ENCODE results near the gene RAF1.
A peak's percentile ranks its signal among the peaks of the same experiment; 100 is the strongest.
"Not testable (repeated sequence)": the region's sequence is repeated elsewhere in the genome, so short reads cannot be mapped to it uniquely, and the experiment has no call there.

RAF1 gene

DNA sequence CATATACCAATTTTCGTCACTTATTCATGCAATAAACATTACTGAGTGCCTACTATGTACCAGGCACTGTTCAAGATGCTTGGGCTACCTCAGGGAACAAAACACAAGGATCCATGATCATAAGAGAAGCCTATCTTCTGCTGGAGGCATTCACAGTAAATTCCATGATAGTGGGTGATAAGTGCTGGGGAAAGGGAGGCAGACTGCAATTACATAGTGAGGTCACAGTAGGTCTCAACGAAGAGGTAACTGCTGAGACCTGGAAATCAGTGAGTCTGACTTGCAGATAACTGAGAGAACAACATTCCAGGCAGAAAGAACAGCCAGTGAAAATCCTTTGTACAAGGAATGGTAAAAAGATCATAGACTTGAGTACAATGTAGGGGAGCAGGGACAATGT lies 33.6 kb downstream of the RAF1 start:
- H3K4me3 ChIP-seq (ENCODE audit: control insufficient read depth, low read depth, low read length), result no peak overlapping the region
- TF ChIP-seq, protein P1, sequence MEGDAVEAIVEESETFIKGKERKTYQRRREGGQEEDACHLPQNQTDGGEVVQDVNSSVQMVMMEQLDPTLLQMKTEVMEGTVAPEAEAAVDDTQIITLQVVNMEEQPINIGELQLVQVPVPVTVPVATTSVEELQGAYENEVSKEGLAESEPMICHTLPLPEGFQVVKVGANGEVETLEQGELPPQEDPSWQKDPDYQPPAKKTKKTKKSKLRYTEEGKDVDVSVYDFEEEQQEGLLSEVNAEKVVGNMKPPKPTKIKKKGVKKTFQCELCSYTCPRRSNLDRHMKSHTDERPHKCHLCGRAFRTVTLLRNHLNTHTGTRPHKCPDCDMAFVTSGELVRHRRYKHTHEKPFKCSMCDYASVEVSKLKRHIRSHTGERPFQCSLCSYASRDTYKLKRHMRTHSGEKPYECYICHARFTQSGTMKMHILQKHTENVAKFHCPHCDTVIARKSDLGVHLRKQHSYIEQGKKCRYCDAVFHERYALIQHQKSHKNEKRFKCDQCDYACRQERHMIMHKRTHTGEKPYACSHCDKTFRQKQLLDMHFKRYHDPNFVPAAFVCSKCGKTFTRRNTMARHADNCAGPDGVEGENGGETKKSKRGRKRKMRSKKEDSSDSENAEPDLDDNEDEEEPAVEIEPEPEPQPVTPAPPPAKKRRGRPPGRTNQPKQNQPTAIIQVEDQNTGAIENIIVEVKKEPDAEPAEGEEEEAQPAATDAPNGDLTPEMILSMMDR (IDR thresholded peaks at IDR 0.05; ENCODE audit: control insufficient read depth, insufficient read depth, low read depth, low read length, missing control alignments), result no peak
- DNase-seq (ENCODE audit: low read depth), result no peak

DNA sequence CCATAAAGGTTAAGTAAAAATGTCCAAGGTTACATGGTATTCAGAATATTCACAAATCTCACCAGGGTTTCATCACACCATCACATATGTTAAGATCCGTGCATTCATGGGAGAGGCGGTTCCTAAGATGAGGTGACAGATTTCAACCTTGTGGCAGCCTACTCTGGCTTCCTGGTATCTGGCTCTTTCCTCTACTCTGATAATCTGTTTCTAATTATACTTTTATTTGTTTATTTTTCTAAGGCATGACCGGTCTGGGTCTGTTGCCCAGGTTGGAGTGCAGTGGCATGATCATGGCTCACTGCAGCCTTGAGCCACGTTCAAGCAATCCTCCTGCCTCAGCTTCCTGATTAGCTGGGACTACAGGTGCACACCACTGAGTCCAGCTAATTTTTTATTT lies 34.4 kb downstream of the RAF1 start:
- peak; percentile 14 for DNase-seq (ENCODE audit: low read depth)
- no peak overlapping the region for H3K4me3 ChIP-seq (ENCODE audit: control insufficient read depth, low read depth, low read length)
- TF ChIP-seq, protein P1 (IDR thresholded peaks at IDR 0.05; ENCODE audit: control insufficient read depth, insufficient read depth, low read depth, low read length, missing control alignments), result no peak

DNA sequence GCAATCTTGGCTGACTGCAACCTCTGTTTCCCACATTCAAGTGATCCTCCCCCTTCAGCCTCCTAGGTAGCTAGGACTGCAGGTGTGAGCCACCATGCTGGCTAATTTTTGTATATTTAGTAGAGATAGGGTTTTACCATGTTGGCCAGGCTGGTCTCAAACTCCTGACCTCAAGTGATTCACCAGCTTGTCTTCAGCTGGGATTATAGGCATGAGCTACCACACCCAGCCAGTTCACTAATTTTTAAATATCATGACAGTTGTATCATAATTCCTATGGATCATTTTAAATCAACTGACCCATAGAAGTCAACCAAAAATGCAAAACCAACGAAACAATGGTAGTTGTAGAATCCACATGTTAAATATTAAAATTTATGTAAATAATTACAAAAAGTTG lies 35.1 kb downstream of the RAF1 start:
- TF ChIP-seq, protein P1 (IDR thresholded peaks at IDR 0.05; ENCODE audit: control insufficient read depth, insufficient read depth, low read depth, low read length, missing control alignments), result no peak
- H3K4me3 ChIP-seq (ENCODE audit: control insufficient read depth, low read depth, low read length), result no peak overlapping the region
- no peak for DNase-seq (ENCODE audit: low read depth)

DNA sequence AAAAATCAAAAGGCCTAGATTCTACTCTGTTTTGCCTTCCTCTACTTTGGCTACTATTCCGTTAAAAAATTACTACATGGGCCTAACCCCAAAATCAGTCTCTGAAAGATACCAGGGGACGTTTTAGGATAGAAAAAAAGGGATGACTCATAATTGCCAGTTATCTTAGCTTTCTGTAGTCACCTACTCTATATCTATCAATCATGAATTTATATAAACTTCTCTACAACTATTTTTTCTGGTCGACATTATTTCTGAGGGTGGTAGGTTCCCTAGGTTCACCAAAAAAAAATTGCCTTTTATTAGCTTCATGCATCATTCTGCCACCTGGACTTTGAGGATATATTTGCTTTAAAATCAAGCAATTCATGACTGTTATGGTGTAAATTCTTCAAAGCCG lies 36.5 kb downstream of the RAF1 start:
- TF ChIP-seq, protein P1 (IDR thresholded peaks at IDR 0.05; ENCODE audit: control insufficient read depth, insufficient read depth, low read depth, low read length, missing control alignments), result no peak
- H3K4me3 ChIP-seq (ENCODE audit: control insufficient read depth, low read depth, low read length), result no peak overlapping the region
- DNase-seq (ENCODE audit: low read depth), result no peak

DNA sequence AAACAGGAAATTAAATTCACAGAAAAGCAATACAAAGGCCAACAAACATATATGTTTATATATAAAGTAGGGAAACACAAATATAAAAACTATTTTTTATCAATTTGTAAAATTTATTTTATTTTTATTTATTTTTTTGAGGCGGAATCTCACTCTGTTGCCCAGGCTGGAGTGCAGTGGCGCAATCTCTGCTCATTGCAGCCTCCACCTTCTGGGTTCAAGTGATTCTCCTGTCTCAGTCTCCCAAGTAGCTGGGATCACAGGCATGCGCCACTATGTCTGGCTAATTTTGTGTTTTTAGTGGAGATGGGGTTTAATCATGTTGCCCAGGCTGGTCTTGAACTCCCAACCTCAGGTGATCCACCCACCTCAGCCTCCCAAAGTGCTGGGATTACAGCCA lies 39.0 kb downstream of the RAF1 start:
- not testable (repeated sequence) for DNase-seq (ENCODE audit: low read depth); H3K4me3 ChIP-seq (ENCODE audit: control insufficient read depth, low read depth, low read length)

DNA sequence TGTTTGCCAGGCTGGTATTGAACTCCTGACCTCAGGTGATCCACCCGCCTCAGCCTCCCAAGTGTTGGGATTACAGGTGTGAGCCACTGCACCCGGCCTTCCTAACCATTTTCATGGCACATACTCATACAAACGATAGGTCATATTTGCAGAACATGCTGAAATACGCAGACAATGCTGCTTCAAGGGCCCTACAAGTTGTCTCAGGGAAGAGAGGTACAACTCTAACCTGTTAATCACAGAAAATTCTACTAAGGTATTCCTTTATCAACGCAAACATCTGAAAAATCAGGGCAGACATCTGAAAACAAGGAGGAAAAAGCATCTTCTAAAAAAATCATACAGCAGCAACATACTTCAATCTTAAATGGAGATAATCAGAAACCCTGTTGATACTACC lies 39.9 kb downstream of the RAF1 start:
- H3K4me3 ChIP-seq (ENCODE audit: control insufficient read depth, low read depth, low read length), result no peak overlapping the region
- TF ChIP-seq, protein P1 (IDR thresholded peaks at IDR 0.05; ENCODE audit: control insufficient read depth, insufficient read depth, low read depth, low read length, missing control alignments), result no peak
- no peak for DNase-seq (ENCODE audit: low read depth)

DNA sequence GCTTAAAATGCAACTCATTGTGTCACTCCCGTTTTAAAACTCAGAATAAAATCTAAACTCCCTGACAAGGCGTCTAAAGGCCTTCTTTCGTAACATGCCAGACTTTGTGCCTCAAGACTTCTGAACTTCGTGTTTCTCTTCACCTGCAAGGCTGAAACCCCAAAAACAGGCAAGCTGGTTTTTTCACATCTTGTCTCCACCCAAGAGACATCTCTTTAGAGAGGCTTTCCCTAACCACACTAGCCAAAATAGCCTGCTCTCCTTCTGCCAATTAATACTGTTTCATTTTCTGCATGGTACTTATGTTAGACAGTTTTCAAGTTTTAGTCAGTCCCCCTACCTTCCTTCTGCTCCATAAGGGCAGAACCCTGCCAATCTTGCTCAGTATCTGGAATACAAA lies 41.6 kb downstream of the RAF1 start:
- H3K4me3 ChIP-seq (ENCODE audit: control insufficient read depth, low read depth, low read length), result no peak overlapping the region
- TF ChIP-seq, protein P1 (IDR thresholded peaks at IDR 0.05; ENCODE audit: control insufficient read depth, insufficient read depth, low read depth, low read length, missing control alignments), result no peak
- DNase-seq (ENCODE audit: low read depth), result no peak
